ENCODE measurements around the gene TULP4.
"Not testable (repeated sequence)": the region's sequence is repeated elsewhere in the genome, so short reads cannot be mapped to it uniquely, and the experiment has no call there.

The TULP4 gene

GRCh38 chr6:158552055-158552795 is 240.0 kb downstream of the TULP4 start:
- no peak for DNase-seq (ENCODE audit: low read depth in 2 of 2, low spot score in 1 of 2)

GRCh38 chr6:158552796-158553138 is 240.5 kb downstream of the TULP4 start:
- no peak for DNase-seq (ENCODE audit: low read depth in 2 of 2, low spot score in 1 of 2)

- DNase-seq (ENCODE audit: low read depth in 2 of 2, low spot score in 1 of 2), result no peak
Observed at GRCh38 chr6:158554611-158555361, 242.5 kb downstream of the TULP4 start.

GRCh38 chr6:158556113-158556512 is 243.8 kb downstream of the TULP4 start:
- DNase-seq (ENCODE audit: low read depth in 2 of 2, low spot score in 1 of 2), result no peak

- DNase-seq (ENCODE audit: low read depth in 2 of 2, low spot score in 1 of 2), result not testable (repeated sequence)
Observed at GRCh38 chr6:158557110-158557509, 244.8 kb downstream of the TULP4 start.

- DNase-seq (ENCODE audit: low read depth in 2 of 2, low spot score in 1 of 2), result no peak
Observed at GRCh38 chr6:158557927-158558326, 245.7 kb downstream of the TULP4 start.

GRCh38 chr6:158558415-158559306 is 246.4 kb downstream of the TULP4 start:
- DNase-seq (ENCODE audit: low read depth in 2 of 2, low spot score in 1 of 2), result no peak

- no peak for DNase-seq (ENCODE audit: low read depth in 2 of 2, low spot score in 1 of 2)
Observed at GRCh38 chr6:158559338-158559894, 247.2 kb downstream of the TULP4 start.

GRCh38 chr6:158559895-158560835 is 247.9 kb downstream of the TULP4 start, which contains the start of gene TMEM181:
Gene TMEM181 (plus strand): TSS chr6:158560091. CDS start chr6:158560225, 134 bp downstream.
- peak; percentile 63 to 75 for DNase-seq (ENCODE audit: low read depth in 2 of 2, low spot score in 1 of 2)

GRCh38 chr6:158560836-158561320 is 248.6 kb downstream of the TULP4 start:
- no peak for DNase-seq (ENCODE audit: low read depth in 2 of 2, low spot score in 1 of 2)

Data from stimulated activated CD8-positive, alpha-beta memory T cell treated with anti-CD3 and anti-CD28 coated beads, Interleukin-4, amount 100 ng/mL, for 4 hours (primary cell).